OCI-LY1 (cell line): ENCODE data around the gene PRSS2.

Experiments used
- EZH2 ChIP-seq: fragments of 200-600 bp; sonication (generic), shearing (Covaris generic); IDR thresholded peaks from 2 replicates; pipeline ENCODE4 v1.8.0; 2017; ENCODE audit warnings: borderline replicate concordance, mixed run types, mild to moderate bottlenecking, antibody characterized with exemption, low read length, moderate library complexity, mixed read lengths
- TF ChIP-seq, protein P1 (sequence below): fragments of 200-600 bp; sonication (generic), shearing (Covaris generic); IDR thresholded peaks from 2 replicates; pipeline ENCODE4 v1.5.1; 2017; ENCODE audit warnings: mild to moderate bottlenecking, antibody characterized with exemption, low read length, moderate library complexity, mixed read lengths

GRCh38 chr7:142800699-142801260 lies 30.0 kb downstream of the PRSS2 start:
- TF ChIP-seq, protein P1, sequence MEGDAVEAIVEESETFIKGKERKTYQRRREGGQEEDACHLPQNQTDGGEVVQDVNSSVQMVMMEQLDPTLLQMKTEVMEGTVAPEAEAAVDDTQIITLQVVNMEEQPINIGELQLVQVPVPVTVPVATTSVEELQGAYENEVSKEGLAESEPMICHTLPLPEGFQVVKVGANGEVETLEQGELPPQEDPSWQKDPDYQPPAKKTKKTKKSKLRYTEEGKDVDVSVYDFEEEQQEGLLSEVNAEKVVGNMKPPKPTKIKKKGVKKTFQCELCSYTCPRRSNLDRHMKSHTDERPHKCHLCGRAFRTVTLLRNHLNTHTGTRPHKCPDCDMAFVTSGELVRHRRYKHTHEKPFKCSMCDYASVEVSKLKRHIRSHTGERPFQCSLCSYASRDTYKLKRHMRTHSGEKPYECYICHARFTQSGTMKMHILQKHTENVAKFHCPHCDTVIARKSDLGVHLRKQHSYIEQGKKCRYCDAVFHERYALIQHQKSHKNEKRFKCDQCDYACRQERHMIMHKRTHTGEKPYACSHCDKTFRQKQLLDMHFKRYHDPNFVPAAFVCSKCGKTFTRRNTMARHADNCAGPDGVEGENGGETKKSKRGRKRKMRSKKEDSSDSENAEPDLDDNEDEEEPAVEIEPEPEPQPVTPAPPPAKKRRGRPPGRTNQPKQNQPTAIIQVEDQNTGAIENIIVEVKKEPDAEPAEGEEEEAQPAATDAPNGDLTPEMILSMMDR: no peak
- TF ChIP-seq EZH2: no peak
